Duodenal mucosa (tissue), 2 donors: ENCODE data around the gene EHD4.

Experiments
- H3K27ac ChIP-seq: one replicate; pipeline ENCODE4 v1.7.0; 2013; ENCODE audit warnings: low read depth, low read length
- H3K27me3 ChIP-seq, 2 donors: one replicate each; pipeline ENCODE4 v1.7.0; 2013; ENCODE audit warnings: low read length in 2 of 2, control low read depth in 1 of 2; ENCODE audit not compliant: insufficient read depth in 2 of 2, control insufficient read depth in 1 of 2
- H3K36me3 ChIP-seq, 2 donors: one replicate each; pipeline ENCODE4 v1.7.0; 2013; ENCODE audit warnings: low read length in 2 of 2, control low read depth in 1 of 2; ENCODE audit not compliant: insufficient read depth in 2 of 2, control insufficient read depth in 1 of 2
- H3K4me1 ChIP-seq, 2 donors: one replicate each; pipeline ENCODE4 v1.7.0; 2013; ENCODE audit warnings: low read length in 2 of 2, control low read depth in 1 of 2; ENCODE audit not compliant: insufficient read depth in 2 of 2, control insufficient read depth in 1 of 2
- H3K4me3 ChIP-seq, 2 donors: one replicate each; pipeline ENCODE4 v1.7.0; 2013; ENCODE audit warnings: low read length in 2 of 2, low read depth in 1 of 2
- H3K9ac ChIP-seq, 2 donors: one replicate each; pipeline ENCODE4 v1.7.0; 2013; ENCODE audit warnings: low read length in 2 of 2, low read depth in 1 of 2
- H3K9me3 ChIP-seq, 2 donors: one replicate each; pipeline ENCODE4 v1.7.0; 2013; ENCODE audit warnings: low read length in 2 of 2, control low read depth in 1 of 2; ENCODE audit not compliant: control insufficient read depth in 1 of 2

The EHD4 gene

GRCh38 chr15:41988896-41989572, 16.7 kb upstream of the EHD4 start:
- no peak overlapping the region for H3K9ac ChIP-seq
- no peak overlapping the region for H3K27ac ChIP-seq
- H3K9me3 ChIP-seq, result no peaks in the 10 kb centered on the region
- H3K4me1 ChIP-seq, result no peaks in the 10 kb centered on the region
- H3K27me3 ChIP-seq, result no peaks in the 10 kb centered on the region
- no peaks in the 10 kb centered on the region for H3K36me3 ChIP-seq
- no peak overlapping the region for H3K4me3 ChIP-seq

- Histone ChIP-seq H3K9me3 (no peaks in the 10 kb centered on the region), H3K36me3 (no peaks in the 10 kb centered on the region), H3K4me3 (no peak overlapping the region), H3K4me1 (no peaks in the 10 kb centered on the region), H3K27me3 (no peaks in the 10 kb centered on the region), H3K27ac (no peak overlapping the region), H3K9ac (no peak overlapping the region)
These were observed 15.5 kb upstream of the EHD4 start for GRCh38 chr15:41987925-41988275.

- H3K4me1 ChIP-seq, result no peaks in the 10 kb centered on the region
- H3K27me3 ChIP-seq, result no peaks in the 10 kb centered on the region
- H3K36me3 ChIP-seq, result no peaks in the 10 kb centered on the region
- H3K9me3 ChIP-seq, result no peaks in the 10 kb centered on the region
- H3K9ac ChIP-seq, result no peak overlapping the region
- no peak overlapping the region for H3K27ac ChIP-seq
- no peak overlapping the region for H3K4me3 ChIP-seq
These were observed 15.0 kb upstream of the EHD4 start for GRCh38 chr15:41987246-41987924.

GRCh38 chr15:41985236-41986160, 13.1 kb upstream of the EHD4 start:
- Histone ChIP-seq H3K36me3 (no peaks in the 10 kb centered on the region), H3K27me3 (no peaks in the 10 kb centered on the region), H3K9ac (no peak overlapping the region), H3K4me1 (peaks cover 3 to 7% of the 10 kb centered on the region in 2 donors), H3K4me3 (no peak overlapping the region), H3K27ac (no peak overlapping the region), H3K9me3 (no peaks in the 10 kb centered on the region)

- Histone ChIP-seq H3K9ac (no peak overlapping the region), H3K4me1 (peaks cover 11 to 15% of the 10 kb centered on the region in 2 donors), H3K4me3 (no peak overlapping the region), H3K36me3 (no peaks in the 10 kb centered on the region), H3K9me3 (no peaks in the 10 kb centered on the region), H3K27ac (no peak overlapping the region), H3K27me3 (no peaks in the 10 kb centered on the region)
These were observed 12.3 kb upstream of the EHD4 start for GRCh38 chr15:41984622-41985021.

- H3K9ac ChIP-seq, result no peak overlapping the region
These were observed 11.5 kb upstream of the EHD4 start for GRCh38 chr15:41983621-41984571.

GRCh38 chr15:41983221-41983620, 10.9 kb upstream of the EHD4 start:
- Histone ChIP-seq H3K27ac (no peak overlapping the region), H3K9me3 (no peaks in the 10 kb centered on the region), H3K27me3 (no peaks in the 10 kb centered on the region), H3K9ac (no peak overlapping the region), H3K4me3 (no peak overlapping the region), H3K36me3 (no peaks in the 10 kb centered on the region), H3K4me1 (peaks cover 11 to 15% of the 10 kb centered on the region in 2 donors)

More at GRCh38 chr15:41983621-41984571, 11.5 kb upstream of the EHD4 start:
- Histone ChIP-seq H3K4me3 (no peak overlapping the region), H3K27ac (no peak overlapping the region), H3K36me3 (no peaks in the 10 kb centered on the region), H3K9me3 (no peaks in the 10 kb centered on the region), H3K4me1 (peaks cover 11 to 15% of the 10 kb centered on the region in 2 donors), H3K27me3 (no peaks in the 10 kb centered on the region)

GRCh38 chr15:41982133-41982930, 10.0 kb upstream of the EHD4 start:
- Histone ChIP-seq H3K27ac (no peak overlapping the region), H3K9ac (no peak overlapping the region), H3K9me3 (no peaks in the 10 kb centered on the region), H3K36me3 (no peaks in the 10 kb centered on the region), H3K27me3 (no peaks in the 10 kb centered on the region), H3K4me3 (no peak overlapping the region), H3K4me1 (peaks cover 11 to 15% of the 10 kb centered on the region in 2 donors)
